GM18861 (cell line): ENCODE measurements around the gene CASZ1.

Source experiments
- ATAC-seq: cut with Tn5 transposase; IDR thresholded peaks from one replicate; pipeline ENCODE4 v1.9.1; 2021; ENCODE audit not compliant: unreplicated experiment

CASZ1 gene

GRCh38 chr1:10644307-10645128, 151.9 kb downstream of the CASZ1 start:
- ATAC-seq, result no peak

DNA sequence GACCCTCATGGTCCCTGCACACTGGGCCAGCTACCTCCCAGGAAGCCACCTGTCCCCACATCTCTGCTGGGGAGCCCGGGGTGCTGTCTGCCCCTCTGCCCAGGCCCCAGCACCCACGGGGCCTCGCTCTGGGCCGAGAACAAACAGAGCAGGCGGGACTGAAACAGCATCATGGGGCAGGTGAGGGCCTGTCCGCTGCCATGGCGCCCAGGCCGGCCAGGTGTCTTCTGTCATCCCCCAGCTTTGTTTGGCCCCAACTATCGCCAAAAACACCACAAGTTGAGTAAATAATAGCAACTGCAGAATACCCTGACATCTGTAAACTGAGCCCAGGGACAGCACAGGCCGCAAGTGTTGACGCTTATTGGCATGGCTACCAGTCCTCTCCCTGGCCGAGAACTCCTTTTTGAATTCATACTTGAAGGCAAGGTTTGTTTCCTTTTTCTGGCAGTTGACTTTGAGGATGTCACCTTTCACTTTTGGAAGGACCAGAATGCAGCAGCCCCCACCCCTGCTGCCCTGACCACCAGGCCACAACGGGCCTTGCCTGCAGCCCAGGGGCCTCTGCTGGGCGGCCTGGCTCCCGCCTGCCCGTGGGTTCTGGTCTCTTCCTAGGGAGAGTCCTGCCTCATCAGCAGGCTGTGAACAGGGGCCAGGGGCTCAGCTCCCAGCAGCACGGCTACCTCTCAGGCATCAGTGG, 152.7 kb downstream of the CASZ1 start:
- ATAC-seq, result no peak

DNA sequence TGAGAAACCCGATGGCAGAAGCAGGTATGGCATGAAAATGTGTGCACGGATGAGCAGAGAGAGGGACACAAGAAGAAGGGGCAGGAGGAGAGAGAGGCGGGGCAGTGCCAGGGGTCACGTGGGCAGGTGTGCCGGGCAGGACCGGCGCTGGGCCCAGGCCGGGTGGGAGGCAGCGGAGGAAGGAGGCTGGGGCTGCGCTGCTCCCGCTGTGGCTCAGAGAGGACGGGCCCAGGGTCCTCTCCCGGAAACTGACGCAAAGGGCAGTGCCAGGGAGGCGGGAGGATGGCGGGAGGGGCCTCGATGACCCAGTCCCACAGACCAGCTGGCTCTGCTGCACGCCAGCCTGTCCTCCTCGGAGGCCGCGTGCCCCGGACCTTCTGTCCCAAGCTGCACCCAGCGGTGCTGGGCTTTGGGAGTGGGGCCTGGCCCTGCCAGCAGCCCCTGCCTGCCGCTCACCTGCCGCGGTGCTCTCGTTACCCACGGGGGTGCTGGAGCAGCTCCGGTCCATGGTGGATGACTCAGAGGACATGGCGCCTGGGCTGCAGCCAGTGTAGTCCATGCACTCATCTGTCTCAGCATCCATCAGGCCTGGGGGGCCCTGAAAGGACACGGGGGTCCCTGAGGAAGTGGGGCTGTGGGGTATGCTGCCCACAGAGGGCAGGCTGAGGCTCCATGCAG, 153.9 kb downstream of the CASZ1 start:
- no peak for ATAC-seq

- ATAC-seq, result no peak
Measured at GRCh38 chr1:10641976-10642375, 154.5 kb downstream of the CASZ1 start.

- ATAC-seq, result no peak
Measured at GRCh38 chr1:10640843-10641553, 155.4 kb downstream of the CASZ1 start.

- no peak for ATAC-seq
Measured at GRCh38 chr1:10639775-10640578, 156.5 kb downstream of the CASZ1 start.

DNA sequence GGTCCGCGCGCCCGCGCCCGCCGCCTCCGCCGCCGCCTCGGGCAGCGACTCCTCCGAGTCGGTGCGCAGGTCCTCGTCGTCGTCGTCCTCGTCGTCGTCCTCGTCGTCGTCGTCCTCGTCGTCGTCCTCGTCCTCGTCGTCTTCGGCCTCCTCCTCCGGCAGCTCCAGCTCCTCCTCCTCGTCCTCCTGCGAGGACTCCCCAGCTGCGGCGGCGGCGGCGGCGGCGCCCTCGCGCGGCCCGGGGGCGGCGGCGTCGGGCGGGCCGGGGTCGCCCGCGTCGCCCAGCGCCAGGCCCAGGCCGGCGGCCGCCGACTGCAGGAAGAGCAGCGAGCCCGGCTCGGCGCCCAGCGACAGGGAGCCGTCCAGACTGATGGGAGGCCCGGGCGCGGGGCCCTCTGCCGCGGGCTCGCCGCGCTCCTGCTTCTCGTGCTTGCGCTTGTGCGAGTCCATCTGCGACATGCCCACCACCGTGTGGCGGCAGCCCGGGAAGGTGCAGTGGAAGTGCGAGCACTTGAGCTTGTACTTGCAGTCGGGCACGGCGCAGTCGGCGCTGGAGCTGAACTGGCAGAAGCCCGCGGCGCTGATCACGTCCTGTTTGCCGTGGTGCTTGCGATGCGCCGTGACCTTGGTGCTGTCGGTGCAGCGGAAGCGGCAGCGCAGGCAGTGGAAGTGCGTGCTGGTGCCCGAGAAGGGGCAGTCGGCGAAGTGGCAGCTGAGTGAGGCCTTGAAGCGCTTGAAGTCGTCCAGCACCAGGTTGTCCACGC, 157.3 kb downstream of the CASZ1 start:
- no peak for ATAC-seq

DNA sequence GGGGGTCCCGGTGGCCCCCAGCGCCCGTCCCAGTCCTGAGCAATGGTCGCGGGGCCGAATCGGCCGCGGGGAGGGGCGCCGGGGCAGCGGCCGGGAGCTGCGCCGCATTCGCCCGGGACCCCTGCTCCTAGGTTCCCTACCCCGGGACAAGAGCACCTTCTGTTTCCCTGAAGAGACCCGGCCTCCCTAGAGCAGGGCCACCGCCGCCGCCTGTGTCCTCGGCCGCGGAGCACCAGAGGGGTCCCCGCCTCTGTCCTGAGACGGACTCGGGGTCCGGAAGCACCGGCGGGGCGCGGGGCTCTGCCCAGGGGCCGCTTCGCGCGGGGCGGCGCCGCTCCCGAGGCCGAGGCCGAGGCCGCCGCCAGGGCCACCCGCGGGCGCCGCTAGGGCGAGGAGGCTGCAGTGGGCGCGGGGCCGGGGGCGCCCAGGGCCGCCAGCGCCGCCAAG, 157.9 kb downstream of the CASZ1 start:
- ATAC-seq, result no peak

- ATAC-seq, result no peak
Measured at GRCh38 chr1:10637834-10638558, 158.4 kb downstream of the CASZ1 start.

GRCh38 chr1:10637400-10637799, 159.0 kb downstream of the CASZ1 start:
- no peak for ATAC-seq

- ATAC-seq, result no peak
Measured at GRCh38 chr1:10635992-10636391, 160.5 kb downstream of the CASZ1 start.

DNA sequence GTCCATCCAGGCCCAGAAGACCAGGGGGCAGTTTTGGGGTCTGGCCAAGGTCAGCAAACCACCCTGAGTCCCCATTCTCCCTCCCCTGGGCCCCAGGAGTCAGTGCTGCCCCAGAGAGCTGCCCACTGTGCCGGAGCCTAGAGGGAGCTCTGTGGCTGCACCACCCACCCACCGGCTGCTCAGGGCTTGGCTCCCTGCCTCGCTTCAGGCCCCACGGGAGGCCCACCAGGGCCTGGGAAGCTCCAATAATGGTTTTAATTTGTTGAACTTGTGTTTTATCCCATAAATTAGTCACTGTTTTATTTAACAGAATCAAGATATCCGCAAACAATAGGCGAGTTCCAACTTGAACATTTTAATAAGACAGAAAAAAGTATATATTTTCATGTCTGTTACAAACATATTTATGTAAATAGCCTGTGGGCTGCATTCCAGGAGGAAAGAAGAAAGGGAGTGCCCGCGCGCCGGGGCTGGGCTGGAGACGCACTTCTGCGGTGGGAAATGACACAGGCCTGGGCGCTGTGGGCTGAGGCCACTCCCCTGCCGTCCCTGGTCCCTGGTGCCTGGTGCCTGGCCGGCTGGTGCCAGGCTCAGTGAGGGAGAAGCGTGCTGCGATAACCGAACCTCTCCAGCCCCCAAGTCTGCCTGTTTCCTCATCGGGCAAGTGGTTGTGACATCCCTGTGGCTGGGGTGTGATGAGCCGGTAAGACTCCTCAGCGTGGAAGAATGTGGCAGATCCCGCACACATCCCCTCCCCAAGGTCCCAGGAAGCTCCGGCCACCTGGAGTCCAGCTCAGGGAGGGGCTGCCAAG, 161.2 kb downstream of the CASZ1 start:
- ATAC-seq, result no peak

DNA sequence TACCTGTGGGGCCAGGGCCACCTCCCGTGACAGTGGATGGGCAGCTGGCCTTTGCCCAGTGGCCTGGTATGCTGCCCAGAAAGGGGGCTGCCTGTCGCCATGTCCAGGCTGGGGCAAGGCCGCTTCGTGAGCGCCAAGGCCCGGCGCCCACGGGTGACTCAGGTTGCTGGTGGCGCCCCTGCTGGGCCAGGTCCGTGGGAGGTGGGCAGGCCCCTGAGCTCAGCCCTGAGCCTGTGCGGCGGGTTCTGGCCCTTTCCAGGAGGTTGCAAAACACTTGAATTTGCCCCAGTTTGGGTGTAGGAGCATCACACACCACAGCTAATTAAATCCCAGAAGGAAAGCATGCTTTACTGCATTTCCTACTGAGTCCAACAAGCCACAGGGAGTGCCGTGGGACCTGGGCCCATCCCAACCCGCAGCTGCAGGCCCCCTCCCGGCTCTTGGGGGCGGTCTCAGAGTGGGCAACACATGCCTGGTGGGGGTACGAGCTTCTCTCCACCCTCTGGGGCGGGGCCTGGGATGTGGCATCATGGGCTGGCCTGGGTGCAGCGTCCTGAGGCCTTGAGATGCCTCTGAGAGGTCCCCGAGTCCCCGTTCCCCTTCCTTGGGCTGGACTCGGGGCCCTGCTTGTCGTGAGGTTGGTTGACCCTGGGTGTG, 161.9 kb downstream of the CASZ1 start:
- ATAC-seq, result no peak

- ATAC-seq, result no peak
Measured at GRCh38 chr1:10634075-10634427, 162.4 kb downstream of the CASZ1 start.

- ATAC-seq, result no peak
Measured at GRCh38 chr1:10633416-10633815, 163.0 kb downstream of the CASZ1 start.

DNA sequence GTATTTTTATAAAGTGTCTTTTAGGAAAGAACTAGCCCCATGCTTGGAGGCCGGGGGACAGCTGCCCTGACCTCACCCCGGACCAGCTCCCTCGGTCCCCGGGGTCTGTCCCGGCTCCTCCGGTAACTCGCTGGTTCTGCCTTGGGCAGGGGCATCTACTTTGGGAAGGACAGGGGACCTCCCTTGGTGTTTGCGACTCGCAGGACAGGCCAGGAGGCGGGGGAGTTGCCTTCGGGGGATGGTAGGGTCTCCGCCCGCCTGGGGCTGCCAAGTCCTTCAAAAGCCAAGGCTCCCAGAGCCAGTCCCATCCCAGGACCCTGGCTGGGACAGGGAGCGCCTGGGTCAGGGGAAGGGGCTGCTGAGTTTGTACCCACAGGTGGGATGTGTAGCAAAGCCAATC, 163.8 kb downstream of the CASZ1 start:
- ATAC-seq, result no peak

DNA sequence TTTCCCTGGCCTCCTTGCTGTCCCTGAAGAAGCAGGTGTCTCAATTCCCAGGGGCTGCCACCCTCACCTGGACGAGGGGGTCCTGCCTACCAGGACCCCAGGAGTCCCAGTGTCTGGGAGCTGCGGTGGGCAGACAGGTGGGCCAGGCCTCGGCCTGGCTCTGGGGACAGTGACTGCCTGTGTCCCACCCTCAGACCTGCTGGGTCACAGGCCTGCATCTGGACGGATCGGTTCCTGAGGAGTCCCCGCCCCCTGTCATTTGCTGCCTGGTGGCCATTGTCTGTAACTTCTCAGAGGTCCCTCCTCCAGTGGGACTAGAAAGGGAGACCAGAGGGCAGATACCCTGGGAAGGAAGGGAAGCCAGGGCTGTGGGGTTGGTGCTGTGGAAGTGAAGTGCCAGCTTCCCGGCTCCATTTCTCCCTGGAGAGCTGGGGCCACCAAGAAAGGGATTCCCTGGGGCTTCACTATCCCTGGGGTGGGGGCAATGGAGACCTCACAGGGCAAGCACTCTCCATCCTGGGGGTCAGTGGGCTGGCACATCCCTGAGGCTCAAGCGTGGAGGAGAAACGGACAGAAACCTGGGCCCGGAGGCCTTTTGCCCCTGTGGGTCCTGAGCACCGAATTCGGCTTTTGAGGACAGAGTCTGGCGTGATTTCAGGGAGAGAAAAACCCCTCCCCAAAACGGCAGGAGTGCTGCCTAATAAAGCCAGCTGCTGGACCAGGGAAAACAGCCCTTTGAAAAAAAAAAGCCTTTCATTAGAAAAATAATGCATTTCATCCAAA, 164.4 kb downstream of the CASZ1 start:
- ATAC-seq, result no peak
